ENCODE data around the gene ANO3.

DNA sequence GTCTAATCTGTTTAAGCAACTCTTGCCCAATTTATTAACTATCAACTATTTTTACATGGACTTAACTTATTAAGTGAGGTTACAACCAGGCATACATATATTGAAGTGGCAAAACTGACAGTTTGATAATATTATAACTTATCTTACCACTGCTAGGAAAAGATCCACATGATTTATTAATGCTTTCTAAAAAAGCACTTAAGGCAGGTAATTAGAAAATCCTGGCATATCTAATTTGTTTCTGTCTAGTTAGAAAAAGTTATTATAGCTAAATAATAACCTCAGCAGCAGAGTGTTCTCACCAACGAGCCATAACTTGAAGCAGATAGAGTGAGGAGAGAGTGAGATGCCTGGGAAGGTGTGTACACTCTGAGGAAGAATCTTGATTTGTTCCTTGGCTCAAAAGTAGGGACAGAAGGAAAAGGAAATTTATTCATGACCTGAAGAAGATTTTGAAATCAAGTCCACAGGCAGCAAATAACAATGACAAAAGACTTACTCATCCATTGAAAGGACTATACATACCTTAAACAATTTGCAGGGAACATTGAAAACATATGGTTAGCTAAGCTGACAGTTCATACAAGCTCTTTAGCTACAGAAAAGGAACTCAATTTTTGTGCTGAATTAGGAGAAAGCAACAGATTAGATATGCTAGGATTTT, 247.2 kb downstream of the ANO3 start:
- TF ChIP-seq, protein P1, sequence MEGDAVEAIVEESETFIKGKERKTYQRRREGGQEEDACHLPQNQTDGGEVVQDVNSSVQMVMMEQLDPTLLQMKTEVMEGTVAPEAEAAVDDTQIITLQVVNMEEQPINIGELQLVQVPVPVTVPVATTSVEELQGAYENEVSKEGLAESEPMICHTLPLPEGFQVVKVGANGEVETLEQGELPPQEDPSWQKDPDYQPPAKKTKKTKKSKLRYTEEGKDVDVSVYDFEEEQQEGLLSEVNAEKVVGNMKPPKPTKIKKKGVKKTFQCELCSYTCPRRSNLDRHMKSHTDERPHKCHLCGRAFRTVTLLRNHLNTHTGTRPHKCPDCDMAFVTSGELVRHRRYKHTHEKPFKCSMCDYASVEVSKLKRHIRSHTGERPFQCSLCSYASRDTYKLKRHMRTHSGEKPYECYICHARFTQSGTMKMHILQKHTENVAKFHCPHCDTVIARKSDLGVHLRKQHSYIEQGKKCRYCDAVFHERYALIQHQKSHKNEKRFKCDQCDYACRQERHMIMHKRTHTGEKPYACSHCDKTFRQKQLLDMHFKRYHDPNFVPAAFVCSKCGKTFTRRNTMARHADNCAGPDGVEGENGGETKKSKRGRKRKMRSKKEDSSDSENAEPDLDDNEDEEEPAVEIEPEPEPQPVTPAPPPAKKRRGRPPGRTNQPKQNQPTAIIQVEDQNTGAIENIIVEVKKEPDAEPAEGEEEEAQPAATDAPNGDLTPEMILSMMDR (IDR thresholded peaks at IDR 0.05), result no peak
- no peak for TF ChIP-seq POLR2A (IDR thresholded peaks at IDR 0.05)

Measured in vagina (tissue), 2 donors.